ENCODE data around the gene PARD3B.

The PARD3B gene

GRCh38 chr2:204835786-204836185 is 290.5 kb downstream of the PARD3B start:
- Mint-ChIP-seq H3K36me3 (ENCODE audit: low read depth) (no peaks in the 10 kb centered on the region), H3K27ac (no peak overlapping the region), H3K4me3 (no peak overlapping the region), H3K9me3 (peaks cover 10% of the 10 kb centered on the region), H3K4me1 (peaks cover 2% of the 10 kb centered on the region), H3K27me3 (no peaks in the 10 kb centered on the region)
- no peak for ATAC-seq
- no peak for DNase-seq

DNA sequence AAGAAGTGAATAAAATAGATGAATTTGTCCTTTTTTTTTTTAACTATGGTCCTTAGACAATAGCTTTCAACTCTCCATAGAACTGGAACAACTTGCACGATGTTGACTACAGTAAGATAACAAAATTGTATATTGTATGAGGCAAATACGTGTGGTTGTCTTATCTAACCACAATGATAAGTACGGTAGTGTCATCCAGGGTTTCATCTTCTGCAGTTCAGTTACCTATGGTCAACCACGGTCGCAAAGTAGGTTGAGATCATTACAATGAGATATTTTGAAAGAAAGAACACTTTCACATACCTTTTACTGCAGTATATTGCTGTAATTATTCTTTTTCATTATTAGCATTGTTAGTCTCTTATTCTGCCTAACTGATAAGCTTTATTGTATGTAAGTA is 295.2 kb downstream of the PARD3B start:
- H3K27ac Mint-ChIP-seq, result no peak overlapping the region
- H3K4me3 Mint-ChIP-seq, result no peak overlapping the region
- H3K9me3 Mint-ChIP-seq, result peaks cover 5% of the 10 kb centered on the region
- ATAC-seq (no peak), DNase-seq (no peak)
- H3K4me1 Mint-ChIP-seq, result peaks cover 14% of the 10 kb centered on the region
- H3K36me3 Mint-ChIP-seq (ENCODE audit: low read depth), result no peaks in the 10 kb centered on the region
- no peaks in the 10 kb centered on the region for H3K27me3 Mint-ChIP-seq

DNA sequence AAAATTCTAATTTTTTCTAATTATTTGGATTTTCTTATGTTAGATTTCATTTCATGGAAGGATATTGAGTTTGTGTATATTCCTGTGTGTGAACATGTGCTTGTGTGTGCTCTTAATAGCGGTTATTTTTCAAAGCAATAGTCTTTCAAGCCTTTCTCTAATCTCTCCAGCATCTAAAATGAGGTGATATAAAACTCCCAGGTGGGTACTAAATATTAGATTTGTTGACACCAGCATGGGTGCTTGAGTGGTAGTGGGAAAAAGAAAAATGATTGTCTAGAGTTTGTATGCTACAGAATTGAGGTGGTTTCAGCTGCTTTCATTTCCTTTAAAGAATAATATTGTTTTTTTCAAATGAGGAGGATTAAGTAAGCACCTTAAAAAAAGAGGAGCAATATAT is 296.8 kb downstream of the PARD3B start:
- ATAC-seq (no peak), DNase-seq (no peak)
- Mint-ChIP-seq H3K9me3 (peaks cover 5% of the 10 kb centered on the region), H3K27me3 (no peaks in the 10 kb centered on the region), H3K27ac (no peak overlapping the region), H3K4me1 (peaks cover 14% of the 10 kb centered on the region), H3K36me3 (ENCODE audit: low read depth) (no peaks in the 10 kb centered on the region), H3K4me3 (no peak overlapping the region)

DNA sequence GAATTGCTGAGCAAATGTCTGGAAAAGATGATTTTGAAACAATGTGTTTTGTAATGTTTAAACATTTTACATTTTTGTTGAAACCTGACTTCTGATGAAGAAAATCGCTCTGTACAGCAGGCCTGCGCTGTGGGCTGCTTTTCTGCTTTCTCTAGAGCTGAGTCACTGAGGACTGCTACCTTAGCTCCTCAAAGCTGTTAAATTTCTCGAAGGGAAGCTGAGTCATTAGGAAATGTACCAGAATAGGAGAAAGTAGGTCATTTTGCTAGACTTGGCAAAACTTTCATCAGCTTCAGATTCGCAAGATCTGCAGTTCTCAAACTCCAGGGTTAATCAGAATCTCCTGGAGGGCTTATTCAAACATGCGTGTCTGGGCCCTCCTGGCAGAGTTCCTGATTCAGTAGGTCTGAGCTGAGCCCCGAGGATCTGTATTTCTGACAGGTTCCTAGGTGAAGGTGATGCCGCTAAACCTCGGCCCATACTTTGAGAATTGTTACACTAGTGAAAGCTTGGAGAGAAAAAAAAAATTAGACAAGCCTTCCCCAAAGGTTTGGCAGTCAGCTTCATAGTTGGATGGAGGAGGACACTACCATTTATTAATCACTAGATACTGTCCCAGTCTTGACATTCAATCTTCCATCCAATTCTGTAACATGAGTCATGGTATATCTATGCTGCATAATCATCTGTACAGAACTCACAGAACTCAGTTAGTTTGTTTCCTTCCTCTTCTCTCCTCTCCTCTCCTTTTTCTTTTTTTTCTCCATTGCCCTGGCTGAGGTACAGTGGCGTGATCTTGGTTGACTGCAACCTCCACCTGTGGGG is 297.6 kb downstream of the PARD3B start:
- peaks cover under 1% of the 10 kb centered on the region for H3K9me3 Mint-ChIP-seq
- no peak overlapping the region for H3K4me3 Mint-ChIP-seq
- H3K27ac Mint-ChIP-seq, result no peak overlapping the region
- ATAC-seq (peak; percentile 85), DNase-seq (no peak)
- peaks cover 14% of the 10 kb centered on the region for H3K4me1 Mint-ChIP-seq
- no peaks in the 10 kb centered on the region for H3K27me3 Mint-ChIP-seq
- no peaks in the 10 kb centered on the region for H3K36me3 Mint-ChIP-seq (ENCODE audit: low read depth)

- peaks cover 12% of the 10 kb centered on the region for H3K4me1 Mint-ChIP-seq
- H3K27me3 Mint-ChIP-seq, result no peaks in the 10 kb centered on the region
- H3K9me3 Mint-ChIP-seq, result no peaks in the 10 kb centered on the region
- H3K36me3 Mint-ChIP-seq (ENCODE audit: low read depth), result no peaks in the 10 kb centered on the region
- H3K4me3 Mint-ChIP-seq, result no peak overlapping the region
- H3K27ac Mint-ChIP-seq, result no peak overlapping the region
- no peak for ATAC-seq
- DNase-seq, result no peak
These were observed 301.2 kb downstream of the PARD3B start for GRCh38 chr2:204846471-204846870.

DNA sequence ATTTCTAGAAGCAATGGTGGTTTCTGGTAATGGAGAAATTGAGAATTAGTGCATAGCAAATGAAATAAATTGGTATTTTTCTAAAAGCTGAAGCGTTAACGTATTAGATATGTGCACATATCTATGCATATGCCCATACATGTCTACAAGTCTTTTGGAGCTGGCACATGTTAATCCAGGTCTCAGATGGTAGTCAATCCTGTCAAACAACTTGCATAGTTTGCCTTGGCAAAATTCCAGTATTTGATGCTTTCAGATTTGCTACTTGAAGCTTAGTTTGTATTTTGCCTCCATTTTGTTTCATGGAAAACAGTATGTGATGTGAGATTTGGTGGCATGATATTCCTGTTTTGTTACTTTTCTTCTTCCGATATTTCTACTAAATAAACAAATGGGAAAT is 304.6 kb downstream of the PARD3B start:
- Mint-ChIP-seq H3K9me3 (no peaks in the 10 kb centered on the region), H3K27me3 (peaks cover 3% of the 10 kb centered on the region), H3K4me1 (no peaks in the 10 kb centered on the region), H3K27ac (no peak overlapping the region), H3K36me3 (ENCODE audit: low read depth) (no peaks in the 10 kb centered on the region), H3K4me3 (no peak overlapping the region)
- DNase-seq (no peak), ATAC-seq (no peak)

DNA sequence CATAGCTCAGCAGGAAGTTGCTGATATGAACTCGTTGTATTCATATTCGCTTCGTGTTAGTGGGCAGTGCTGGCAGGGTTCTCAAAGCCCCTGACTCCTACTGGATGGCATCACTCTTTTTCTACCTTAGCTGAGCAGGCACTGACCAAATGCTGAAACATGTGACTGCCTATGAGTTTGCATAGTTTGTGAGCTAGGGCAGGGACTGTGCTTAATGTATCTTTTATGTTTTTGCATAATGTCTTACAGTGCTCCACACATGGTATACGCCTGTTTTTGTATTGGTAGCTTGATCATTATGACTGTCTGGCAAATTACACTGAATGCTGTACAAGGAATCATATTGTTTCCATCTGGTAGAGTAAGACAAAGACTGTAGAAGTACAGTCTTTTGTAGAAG is 305.3 kb downstream of the PARD3B start:
- ATAC-seq (no peak), DNase-seq (no peak)
- Mint-ChIP-seq H3K27me3 (peaks cover 3% of the 10 kb centered on the region), H3K27ac (no peak overlapping the region), H3K4me3 (no peak overlapping the region), H3K36me3 (ENCODE audit: low read depth) (no peaks in the 10 kb centered on the region), H3K9me3 (no peaks in the 10 kb centered on the region), H3K4me1 (no peaks in the 10 kb centered on the region)

DNA sequence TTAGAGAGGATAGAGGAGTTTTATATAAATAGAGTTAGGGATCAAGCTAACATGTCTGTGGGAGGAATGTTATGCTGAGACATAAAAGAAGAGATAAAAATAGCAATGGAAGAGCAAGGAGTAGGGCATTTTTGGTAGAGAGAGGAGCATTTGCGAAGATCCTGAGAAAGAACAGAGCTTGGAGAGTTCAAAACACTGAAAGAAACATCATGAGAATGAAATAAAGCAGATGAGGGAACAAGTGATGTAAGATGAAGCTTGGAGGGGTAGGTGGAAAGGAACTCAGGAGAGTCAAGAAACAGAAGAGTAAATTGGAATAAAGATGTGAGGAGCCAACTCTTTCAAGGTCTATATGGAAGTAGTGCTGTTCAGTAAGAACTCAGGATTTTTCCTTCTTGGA is 308.6 kb downstream of the PARD3B start:
- Mint-ChIP-seq H3K4me1 (no peaks in the 10 kb centered on the region), H3K27ac (no peak overlapping the region), H3K36me3 (ENCODE audit: low read depth) (no peaks in the 10 kb centered on the region), H3K27me3 (peaks cover 3% of the 10 kb centered on the region), H3K9me3 (no peaks in the 10 kb centered on the region), H3K4me3 (no peak overlapping the region)
- DNase-seq (no peak), ATAC-seq (no peak)

- peaks cover 4% of the 10 kb centered on the region for H3K9me3 Mint-ChIP-seq
- no peaks in the 10 kb centered on the region for H3K4me1 Mint-ChIP-seq
- DNase-seq (no peak), ATAC-seq (no peak)
- no peak overlapping the region for H3K4me3 Mint-ChIP-seq
- peaks cover 2% of the 10 kb centered on the region for H3K27me3 Mint-ChIP-seq
- H3K27ac Mint-ChIP-seq, result no peak overlapping the region
- no peaks in the 10 kb centered on the region for H3K36me3 Mint-ChIP-seq (ENCODE audit: low read depth)
These were observed 315.0 kb downstream of the PARD3B start for GRCh38 chr2:204860274-204860673.

DNA sequence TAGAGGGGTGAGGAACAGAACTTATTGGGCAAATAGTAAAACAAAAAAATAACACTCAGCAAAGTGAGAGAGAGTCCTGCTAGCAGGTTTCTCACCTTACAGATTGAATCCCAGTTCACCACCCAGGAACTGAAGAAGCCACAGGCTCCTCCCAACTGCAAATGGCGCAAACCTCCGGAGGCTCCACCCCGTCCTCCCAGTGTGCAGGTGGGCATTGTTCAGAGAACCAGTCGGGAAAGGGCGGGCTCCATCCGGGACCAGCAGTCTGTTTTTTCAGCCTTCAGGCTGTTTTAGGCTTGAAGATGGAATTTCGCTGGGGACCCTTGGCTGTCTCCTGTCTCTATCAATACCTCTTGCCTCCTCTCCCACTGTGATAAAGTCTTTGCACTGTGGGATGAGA is 317.5 kb downstream of the PARD3B start:
- H3K4me3 Mint-ChIP-seq, result no peak overlapping the region
- no peak for ATAC-seq
- no peaks in the 10 kb centered on the region for H3K4me1 Mint-ChIP-seq
- H3K27ac Mint-ChIP-seq, result no peak overlapping the region
- DNase-seq, result no peak
- peaks cover 2% of the 10 kb centered on the region for H3K27me3 Mint-ChIP-seq
- peaks cover 4% of the 10 kb centered on the region for H3K9me3 Mint-ChIP-seq
- no peaks in the 10 kb centered on the region for H3K36me3 Mint-ChIP-seq (ENCODE audit: low read depth)

GRCh38 chr2:204863336-204863735 is 318.1 kb downstream of the PARD3B start:
- Mint-ChIP-seq H3K27me3 (peaks cover 2% of the 10 kb centered on the region), H3K27ac (no peak overlapping the region), H3K4me3 (no peak overlapping the region), H3K9me3 (peaks cover 4% of the 10 kb centered on the region), H3K4me1 (no peaks in the 10 kb centered on the region), H3K36me3 (ENCODE audit: low read depth) (no peaks in the 10 kb centered on the region)
- ATAC-seq (no peak), DNase-seq (no peak)

- Mint-ChIP-seq H3K9me3 (peaks cover 6% of the 10 kb centered on the region), H3K27ac (no peak overlapping the region)
- DNase-seq, result no peak
These were observed 324.0 kb downstream of the PARD3B start for GRCh38 chr2:204869132-204869823.

DNA sequence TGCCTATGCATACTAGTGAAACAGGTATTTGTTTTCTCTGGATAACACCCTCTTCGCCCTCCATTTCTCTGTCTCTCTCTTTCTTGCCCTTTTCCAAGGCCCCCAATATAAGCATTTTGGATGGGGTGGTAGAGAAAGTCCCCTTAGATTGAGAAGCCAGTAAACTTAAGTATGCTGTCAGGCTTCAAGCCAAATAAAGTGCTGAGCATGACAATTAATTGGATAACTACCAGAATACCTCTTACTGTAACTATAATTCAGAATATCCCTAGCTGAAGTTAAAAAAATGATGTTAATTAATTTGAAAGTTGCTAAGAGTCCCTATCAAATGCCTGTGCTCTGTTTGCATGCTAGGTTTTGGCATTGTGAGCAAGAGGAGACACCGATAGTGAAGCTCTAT is 324.8 kb downstream of the PARD3B start:
- H3K4me3 Mint-ChIP-seq, result no peak overlapping the region
- H3K36me3 Mint-ChIP-seq (ENCODE audit: low read depth), result no peaks in the 10 kb centered on the region
- no peak for DNase-seq
- no peak for ATAC-seq
- H3K9me3 Mint-ChIP-seq, result peaks cover 8% of the 10 kb centered on the region
- no peak overlapping the region for H3K27ac Mint-ChIP-seq
- H3K4me1 Mint-ChIP-seq, result peaks cover 8% of the 10 kb centered on the region
- H3K27me3 Mint-ChIP-seq, result no peaks in the 10 kb centered on the region

More at GRCh38 chr2:204869132-204869823, 324.0 kb downstream of the PARD3B start:
- H3K36me3 Mint-ChIP-seq (ENCODE audit: low read depth), result no peaks in the 10 kb centered on the region
- H3K4me1 Mint-ChIP-seq, result peaks cover 8% of the 10 kb centered on the region
- no peak for ATAC-seq
- H3K27me3 Mint-ChIP-seq, result no peaks in the 10 kb centered on the region
- no peak overlapping the region for H3K4me3 Mint-ChIP-seq

GRCh38 chr2:204871231-204871953 is 326.1 kb downstream of the PARD3B start:
- Mint-ChIP-seq H3K27ac (no peak overlapping the region), H3K27me3 (no peaks in the 10 kb centered on the region), H3K36me3 (ENCODE audit: low read depth) (no peaks in the 10 kb centered on the region), H3K4me1 (peaks cover 11% of the 10 kb centered on the region), H3K4me3 (no peak overlapping the region), H3K9me3 (peaks cover 8% of the 10 kb centered on the region)
- DNase-seq (no peak), ATAC-seq (no peak)

DNA sequence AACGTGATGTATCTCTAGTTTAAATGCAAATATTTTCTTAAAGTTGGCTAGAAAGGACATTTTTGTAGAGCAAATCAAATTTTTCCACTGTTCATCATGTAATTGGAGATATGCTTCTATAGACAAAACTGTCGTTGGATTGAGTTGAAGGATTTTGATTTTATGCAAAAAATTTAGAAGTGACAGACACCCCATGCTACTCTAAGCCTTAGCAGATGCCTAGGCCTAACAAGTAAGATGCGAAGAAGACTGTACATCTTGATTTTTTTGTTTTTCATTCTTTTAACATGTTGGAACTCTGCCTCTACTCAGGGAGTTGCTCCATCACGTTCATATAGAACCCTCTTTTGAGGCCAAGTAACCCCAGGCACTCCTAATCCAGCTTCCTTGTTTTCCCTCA is 331.0 kb downstream of the PARD3B start:
- DNase-seq, result no peak
- Mint-ChIP-seq H3K4me1 (peaks cover 22% of the 10 kb centered on the region), H3K27ac (no peak overlapping the region), H3K36me3 (ENCODE audit: low read depth) (no peaks in the 10 kb centered on the region), H3K4me3 (no peak overlapping the region), H3K27me3 (no peaks in the 10 kb centered on the region), H3K9me3 (peaks cover 8% of the 10 kb centered on the region)
- no peak for ATAC-seq

All from activated naive CD8-positive, alpha-beta T cell treated with anti-CD3 and anti-CD28 coated beads, Interleukin-2, amount 50 U/mL, for 24 hours (primary cell).